Limb (tissue), 2 donors: ENCODE results near the gene SPATA46.
"Not testable (repeated sequence)": the region's sequence is repeated elsewhere in the genome, so short reads cannot be mapped to it uniquely, and the experiment has no call there.

Source experiments
- DNase-seq, 2 donors: peaks; one replicate each; pipeline ENCODE4 v3.0.0-alpha.2; 2016; ENCODE audit errors: extremely low spot score in 2 of 2

SPATA46 gene

GRCh38 chr1:162358928-162359327, 17.7 kb downstream of the SPATA46 start:
- no peak for DNase-seq

GRCh38 chr1:162357681-162358266, 18.9 kb downstream of the SPATA46 start:
- DNase-seq: no peak

GRCh38 chr1:162353702-162354101, 23.0 kb downstream of the SPATA46 start:
- DNase-seq: no peak

- no peak for DNase-seq
These were observed 23.6 kb downstream of the SPATA46 start for GRCh38 chr1:162353078-162353477.

GRCh38 chr1:162351874-162352273, 24.8 kb downstream of the SPATA46 start:
- not testable (repeated sequence) for DNase-seq

- no peak for DNase-seq
These were observed 25.3 kb downstream of the SPATA46 start for GRCh38 chr1:162351246-162351842.

- no peak for DNase-seq
These were observed 26.9 kb downstream of the SPATA46 start for GRCh38 chr1:162349635-162350330.

GRCh38 chr1:162347281-162347680, 29.4 kb downstream of the SPATA46 start:
- no peak for DNase-seq

GRCh38 chr1:162343470-162343869, 33.2 kb downstream of the SPATA46 start:
- DNase-seq: no peak

GRCh38 chr1:162342452-162342983, 34.1 kb downstream of the SPATA46 start:
- no peak for DNase-seq

- DNase-seq: no peak
These were observed 39.9 kb downstream of the SPATA46 start for GRCh38 chr1:162336621-162337285.

GRCh38 chr1:162335126-162335525, 41.5 kb downstream of the SPATA46 start:
- peak; percentile 20 to 58 for DNase-seq

GRCh38 chr1:162333991-162334390, 42.7 kb downstream of the SPATA46 start:
- DNase-seq: no peak

- DNase-seq: peak in 1 of 2 donors; percentile 10
These were observed 46.8 kb downstream of the SPATA46 start for GRCh38 chr1:162329826-162330225.

- no peak for DNase-seq
These were observed 48.1 kb downstream of the SPATA46 start for GRCh38 chr1:162328512-162328911.

GRCh38 chr1:162327788-162328165, 48.9 kb downstream of the SPATA46 start:
- DNase-seq: no peak

GRCh38 chr1:162327144-162327787, 49.4 kb downstream of the SPATA46 start:
- no peak for DNase-seq

GRCh38 chr1:162326559-162326958, 50.1 kb downstream of the SPATA46 start:
- DNase-seq: no peak

GRCh38 chr1:162324396-162324795, 52.3 kb downstream of the SPATA46 start:
- DNase-seq: no peak
